HepG2 (cell line): ENCODE data around the gene PRSS38. TPM values are rescaled to one million over a fixed set of nuclear protein-coding genes. Genes with fewer than 3 reads are reported as not detected.

Experiments
- ATAC-seq: fragments of 200-7000 bp; cut with Tn5 transposase; 3 replicates; pipeline ENCODE4 v1.9.1; 2020; ENCODE audit warnings: mild to moderate bottlenecking, moderate library complexity
- BruUV-seq: library from RNA; stranded (reverse); fragments of 400-500 nt; replicated peaks from 2 replicates; lab custom pipeline; 2021; lab: Mats Ljungman, UMichigan
- CTCF ChIA-PET: fragments of 300-600 bp; formaldehyde crosslinking; extraction: SDS; loops from one replicate; lab custom pipeline; 2021; ENCODE audit warnings: low total read pairs, inconsistent platforms, low intra/inter-chr PET ratio; lab: Yijun Ruan, JAX
- POLR2A ChIA-PET: fragments of 350-600 bp; sonication (Branson Sonifier 250); formaldehyde crosslinking; loops from one replicate; lab custom pipeline; 2020; ENCODE audit warnings: antibody characterized with exemption, inconsistent platforms; lab: Yijun Ruan, JAX
- DNase-seq: peaks from one replicate; pipeline ENCODE4 v3.0.0-alpha.2; 2015; ENCODE audit warnings: low spot score
- FAIRE-seq: peaks from 3 replicates; lab custom pipeline; 2011; peaks lifted over from hg19 to GRCh38; lab: Jason Lieb, UNC
- H2AFZ ChIP-seq: one replicate; pipeline ENCODE4 v1.6.1; 2011; ENCODE audit warnings: low read length, inconsistent platforms
- H3K27ac ChIP-seq: fragments of 300-600 bp; 3 replicates; pipeline ENCODE4 v1.8.0; 2011; ENCODE audit warnings: mixed run types, mild to moderate bottlenecking, mixed read lengths, low read length, inconsistent platforms; ENCODE audit not compliant: insufficient read depth; ENCODE audit errors: extremely low read length
- H3K27me3 ChIP-seq, 2 experiments: fragments of 200-600 bp in 1 of 2; 2 replicates in 1 of 2; 3 replicates in 1 of 2; pipeline versions ENCODE4 v1.6.0 to v1.8.0; 2011; ENCODE audit warnings: low read length in 2 of 2, mild to moderate bottlenecking in 2 of 2, moderate library complexity in 2 of 2, inconsistent platforms in 1 of 2; ENCODE audit not compliant: insufficient read depth in 2 of 2, control insufficient read depth in 1 of 2
- H3K36me3 ChIP-seq, 2 experiments: fragments of 200-600 bp in 1 of 2; replicated peaks in 1 of 2; 2 replicates in 1 of 2; 3 replicates in 1 of 2; pipeline versions ENCODE4 v1.5.1 to v1.8.0; 2011; ENCODE audit warnings: low read length in 2 of 2, inconsistent platforms in 1 of 2; ENCODE audit not compliant: insufficient read depth in 2 of 2, control insufficient read depth in 1 of 2
- H3K4me1 ChIP-seq: 2 replicates; pipeline ENCODE4 v1.5.1; 2012; ENCODE audit warnings: low read length, inconsistent platforms; ENCODE audit not compliant: insufficient read depth
- H3K4me2 ChIP-seq: 2 replicates; pipeline ENCODE4 v1.6.0; 2011; ENCODE audit warnings: low read depth, low read length, inconsistent platforms
- H3K4me3 ChIP-seq, 3 experiments: fragments of 200-600 bp in 1 of 3; sonication (generic), shearing (Covaris generic) in 1 of 3; replicated peaks in 1 of 3; 2 replicates each; pipeline ENCODE4 v1.5.1; 2011 to 2016; ENCODE audit warnings: low read length in 3 of 3, inconsistent platforms in 2 of 3, low read depth in 2 of 3, mild to moderate bottlenecking in 2 of 3, control low read depth in 1 of 3, mixed read lengths in 1 of 3; ENCODE audit not compliant: insufficient read depth in 1 of 3
- H3K79me2 ChIP-seq: one replicate; pipeline ENCODE4 v1.6.1; 2011; ENCODE audit warnings: low read length, inconsistent platforms; ENCODE audit not compliant: insufficient read depth
- H3K9ac ChIP-seq: 2 replicates; pipeline ENCODE4 v1.6.0; 2011; ENCODE audit warnings: mild to moderate bottlenecking, low read depth, low read length, inconsistent platforms; ENCODE audit not compliant: insufficient read depth
- H3K9me3 ChIP-seq: 2 replicates; pipeline ENCODE4 v1.5.1; 2012; ENCODE audit warnings: mild to moderate bottlenecking, low read length
- H4K20me1 ChIP-seq: 2 replicates; pipeline ENCODE4 v1.6.0; 2011; ENCODE audit warnings: inconsistent platforms, mild to moderate bottlenecking, low read length, moderate library complexity; ENCODE audit not compliant: insufficient read depth
- PHF5A ChIP-seq: IDR thresholded peaks from one replicate; pipeline ENCODE4 v1.6.1; 2018; ENCODE audit warnings: low read depth, missing genetic modification reagents; ENCODE audit not compliant: unreplicated experiment
- POLR2A ChIP-seq, 2 experiments: IDR thresholded peaks; 2 replicates each; pipeline ENCODE4 v1.6.1; 2011; ENCODE audit warnings: low read depth in 2 of 2, low read length in 2 of 2, mild to moderate bottlenecking in 1 of 2, moderate library complexity in 1 of 2; ENCODE audit not compliant: insufficient read depth in 1 of 2
- SKI ChIP-seq: fragments of 450-650 bp; IDR thresholded peaks from one replicate; pipeline ENCODE4 v1.6.1; 2018; ENCODE audit warnings: mild to moderate bottlenecking; ENCODE audit not compliant: partially characterized antibody
- TRAFD1 ChIP-seq: sonication (generic); formaldehyde crosslinking; IDR thresholded peaks from 2 replicates; pipeline ENCODE4 v1.5.1; 2020; ENCODE audit warnings: missing genetic modification reagents, mild to moderate bottlenecking, borderline replicate concordance
- TRIM24 ChIP-seq: sonication (generic); formaldehyde crosslinking; IDR thresholded peaks from 2 replicates; pipeline ENCODE4 v1.8.0; 2022; ENCODE audit warnings: mild to moderate bottlenecking, missing genetic modification reagents
- ZBTB34 ChIP-seq: sonication (generic); formaldehyde crosslinking; IDR thresholded peaks from 2 replicates; pipeline ENCODE4 v1.8.0; 2022; ENCODE audit warnings: mild to moderate bottlenecking, missing genetic modification reagents
- ZGPAT ChIP-seq: IDR thresholded peaks from 2 replicates; pipeline ENCODE4 v1.6.1; 2016; ENCODE audit warnings: mild to moderate bottlenecking
- ZNF10 ChIP-seq: sonication (generic); formaldehyde crosslinking; IDR thresholded peaks from 2 replicates; pipeline ENCODE4 v1.4.0; 2020; ENCODE audit warnings: mild to moderate bottlenecking, low read depth, missing genetic modification reagents, borderline replicate concordance
- ZNF225 ChIP-seq: sonication (generic); formaldehyde crosslinking; IDR thresholded peaks from 2 replicates; pipeline ENCODE4 v1.4.0; 2020; ENCODE audit warnings: mild to moderate bottlenecking, missing genetic modification reagents
- ZNF382 ChIP-seq: sonication (generic); formaldehyde crosslinking; IDR thresholded peaks from 2 replicates; pipeline ENCODE4 v1.5.0; 2020; ENCODE audit warnings: missing genetic modification reagents, mild to moderate bottlenecking, borderline replicate concordance
- ZNF546 ChIP-seq: sonication (generic); formaldehyde crosslinking; conservative IDR thresholded peaks from 2 replicates; pipeline ENCODE4 v1.8.1; 2023; ENCODE audit warnings: mild to moderate bottlenecking, missing genetic modification reagents
- ZNF570 ChIP-seq: sonication (generic); formaldehyde crosslinking; IDR thresholded peaks from 2 replicates; pipeline ENCODE4 v1.4.0; 2020; ENCODE audit warnings: mild to moderate bottlenecking, missing genetic modification reagents, borderline replicate concordance
- ZNF616 ChIP-seq: sonication (generic); formaldehyde crosslinking; IDR thresholded peaks from 2 replicates; pipeline ENCODE4 v1.5.0; 2020; ENCODE audit warnings: low read depth, mild to moderate bottlenecking, missing genetic modification reagents
- ZNF670 ChIP-seq: sonication (generic); formaldehyde crosslinking; IDR thresholded peaks from 2 replicates; pipeline ENCODE4 v1.8.0; 2022; ENCODE audit warnings: mild to moderate bottlenecking, missing genetic modification reagents, borderline replicate concordance
- ZSCAN29 ChIP-seq: sonication (generic); formaldehyde crosslinking; conservative IDR thresholded peaks from 2 replicates; pipeline ENCODE4 v1.4.0; 2020; ENCODE audit warnings: mild to moderate bottlenecking, missing genetic modification reagents
- WGBS: methylation state at CpG from one replicate; pipeline ENCODE4 v1.1.6; 2017; ENCODE audit warnings: low lambda C conversion rate; 5-methylcytosine and 5-hydroxymethylcytosine counted together
- in situ Hi-C: cut with HindIII; loops from 2 replicates; pipeline ENCODE4 v1.10.0; 2017; ENCODE audit warnings: low pct_unique_long_range_greater_than_20kb; ENCODE audit not compliant: extremely low pct_ligation_motif_present
- intact Hi-C: fragments of 100-400 bp; cut with micrococcal nuclease; formaldehyde crosslinking; loops from one replicate; pipeline ENCODE4 v1.10.0; 2022; ENCODE audit not compliant: unreplicated experiment
- polyA plus RNA-seq, 8 experiments: library from polyadenylated mRNA; depleted of rRNA in 3 of 8; stranded (reverse) in 7 of 8; unstranded in 1 of 8; fragments of >200 nt; fragmentation: Illumina TruSeq in 4 of 8; extraction: Trizol in 4 of 8; gene quantifications; 2 replicates each; pipeline versions ENCODE4 v1.2.1 to v1.2.3, GENCODE V29; 2011 to 2016; ENCODE audit warnings: low read depth in 4 of 8, missing spikeins in 1 of 8, mixed read lengths in 1 of 8; ENCODE audit not compliant: insufficient read depth in 1 of 8
- total RNA-seq, 5 experiments: library from RNA; depleted of rRNA; stranded (reverse); fragments of >200 nt; fragmentation: Illumina TruSeq; extraction: Trizol; gene quantifications; 2 replicates each; pipeline ENCODE4 v1.2.3, GENCODE V29; 2016; ENCODE audit warnings: low read depth in 1 of 5
- TF ChIP-seq, protein P1 (sequence below): sonication (generic); formaldehyde crosslinking; IDR thresholded peaks from 2 replicates; pipeline ENCODE4 v1.5.0; 2020; ENCODE audit warnings: missing genetic modification reagents, mild to moderate bottlenecking, borderline replicate concordance
- TF ChIP-seq, protein P2 (sequence below): IDR thresholded peaks from 2 replicates; pipeline ENCODE4 v1.6.1; 2016; ENCODE audit warnings: missing genetic modification reagents, missing compliant biosample characterization

The PRSS38 gene
- total and polyA plus RNA-seq, 2 of the 13 experiments (the other 11 are each of a cell fraction or from before 2014, with no cell fraction given): not detected

- no peak for TF ChIP-seq PHF5A (CRISPR knock-in tag)
- TF ChIP-seq ZNF616 (CRISPR knock-in tag): no peak
- no peak for TF ChIP-seq TRIM24 (CRISPR knock-in tag)
- TF ChIP-seq SKI: no peak
These were observed 45.5 kb upstream of the PRSS38 start (continued) for GRCh38 chr1:227769936-227770494.

GRCh38 chr1:227770812-227771211 lies 44.7 kb upstream of the PRSS38 start:
- Histone ChIP-seq H3K9me3 (no peaks in the 10 kb centered on the region), H3K4me2 (no peak overlapping the region), H4K20me1 (peaks cover 5% of the 10 kb centered on the region; the same call in 1 of the 2 replicates), H3K9ac (no peak overlapping the region), H3K4me1 (no peaks in the 10 kb centered on the region), H2AFZ (no peak overlapping the region), H3K27me3 (no peaks in the 10 kb centered on the region), H3K4me3 (no peak overlapping the region), H3K79me2 (no peaks in the 10 kb centered on the region), H3K27ac (no peak overlapping the region), H3K36me3 (peaks cover 10 to 46% of the 10 kb centered on the region in 2 experiments; a peak in 4 of 5 replicates)
- POLR2A ChIA-PET: no interaction called here
- in situ Hi-C loops: no loop called here
- FAIRE-seq: no peak
- intact Hi-C loops: no loop called here
- DNase-seq: no peak
- no peak for ATAC-seq
- CTCF ChIA-PET: no interaction called here
- WGBS: 98% methylated on average over 13 of the region's 13 CpGs
- BruUV-seq: no TSS peak
- TF ChIP-seq ZNF546 (no peak), ZNF670 (CRISPR knock-in tag) (no peak), ZNF225 (CRISPR knock-in tag) (no peak), ZGPAT (CRISPR knock-in tag) (no peak), ZSCAN29 (CRISPR knock-in tag) (no peak), POLR2A (IDR thresholded peaks at IDR 0.05; ENCODE audit: insufficient read depth in 1 of 2, low read depth in 2 of 2, low read length in 2 of 2) (no peak), ZNF382 (CRISPR knock-in tag) (no peak), ZBTB34 (CRISPR knock-in tag) (no peak), TRAFD1 (CRISPR knock-in tag) (no peak), ZNF570 (no peak), ZNF10 (CRISPR knock-in tag) (no peak)
- TF ChIP-seq, protein P1, sequence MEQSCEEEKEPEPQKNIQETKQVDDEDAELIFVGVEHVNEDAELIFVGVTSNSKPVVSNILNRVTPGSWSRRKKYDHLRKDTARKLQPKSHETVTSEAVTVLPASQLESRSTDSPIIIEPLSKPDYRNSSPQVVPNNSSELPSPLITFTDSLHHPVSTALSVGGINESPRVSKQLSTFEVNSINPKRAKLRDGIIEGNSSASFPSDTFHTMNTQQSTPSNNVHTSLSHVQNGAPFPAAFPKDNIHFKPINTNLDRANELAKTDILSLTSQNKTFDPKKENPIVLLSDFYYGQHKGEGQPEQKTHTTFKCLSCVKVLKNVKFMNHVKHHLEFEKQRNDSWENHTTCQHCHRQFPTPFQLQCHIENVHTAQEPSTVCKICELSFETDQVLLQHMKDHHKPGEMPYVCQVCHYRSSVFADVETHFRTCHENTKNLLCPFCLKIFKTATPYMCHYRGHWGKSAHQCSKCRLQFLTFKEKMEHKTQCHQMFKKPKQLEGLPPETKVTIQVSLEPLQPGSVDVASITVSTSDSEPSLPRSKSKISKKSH (CRISPR knock-in tag): no peak
- TF ChIP-seq, protein P2, sequence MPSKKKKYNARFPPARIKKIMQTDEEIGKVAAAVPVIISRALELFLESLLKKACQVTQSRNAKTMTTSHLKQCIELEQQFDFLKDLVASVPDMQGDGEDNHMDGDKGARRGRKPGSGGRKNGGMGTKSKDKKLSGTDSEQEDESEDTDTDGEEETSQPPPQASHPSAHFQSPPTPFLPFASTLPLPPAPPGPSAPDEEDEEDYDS (CRISPR knock-in tag): no peak
